AG20443 (cell line): Measurements from ENCODE around the gene FAM120B.
"Not testable (repeated sequence)": the region's sequence is repeated elsewhere in the genome, so short reads cannot be mapped to it uniquely, and the experiment has no call there.

ENCODE experiments used
- DNase-seq: peaks from one replicate; pipeline ENCODE4 v3.0.0; 2012; ENCODE audit warnings: low spot score, mixed read lengths

The FAM120B gene

GRCh38 chr6:170306324-170307079, at the start of gene FAM120B:
Gene FAM120B (plus strand): TSS chr6:170306758. CDS start chr6:170317391, 10,633 bp downstream.
- peak; percentile 100 for DNase-seq

GRCh38 chr6:170257376-170257775, 49.2 kb upstream of the FAM120B start:
- no peak for DNase-seq

- no peak for DNase-seq
Observed at GRCh38 chr6:170258407-170258806, 48.2 kb upstream of the FAM120B start.

GRCh38 chr6:170259278-170259677, 47.3 kb upstream of the FAM120B start:
- no peak for DNase-seq

GRCh38 chr6:170260686-170261085, 45.9 kb upstream of the FAM120B start:
- DNase-seq, result no peak

- no peak for DNase-seq
Observed at GRCh38 chr6:170261643-170262488, 44.7 kb upstream of the FAM120B start.

- no peak for DNase-seq
Observed at GRCh38 chr6:170262489-170263088, 44.0 kb upstream of the FAM120B start.

- DNase-seq, result no peak
Observed at GRCh38 chr6:170263410-170263809, 43.1 kb upstream of the FAM120B start.

GRCh38 chr6:170264086-170264485, 42.5 kb upstream of the FAM120B start:
- DNase-seq, result no peak

- not testable (repeated sequence) for DNase-seq
Observed at GRCh38 chr6:170264644-170265043, 41.9 kb upstream of the FAM120B start.

- no peak for DNase-seq
Observed at GRCh38 chr6:170265655-170266054, 40.9 kb upstream of the FAM120B start.

- no peak for DNase-seq
Observed at GRCh38 chr6:170266061-170266825, 40.3 kb upstream of the FAM120B start.

- no peak for DNase-seq
Observed at GRCh38 chr6:170267688-170268087, 38.9 kb upstream of the FAM120B start.

GRCh38 chr6:170268216-170269129, 38.1 kb upstream of the FAM120B start:
- DNase-seq, result no peak

GRCh38 chr6:170269151-170269845, 37.3 kb upstream of the FAM120B start:
- no peak for DNase-seq

GRCh38 chr6:170269846-170270541, 36.6 kb upstream of the FAM120B start:
- DNase-seq, result no peak

- DNase-seq, result no peak
Observed at GRCh38 chr6:170270984-170271593, 35.5 kb upstream of the FAM120B start.

- no peak for DNase-seq
Observed at GRCh38 chr6:170271771-170272314, 34.7 kb upstream of the FAM120B start.
